Measurements from ENCODE around the gene PSMB7.

The PSMB7 gene

GRCh38 chr9:124381170-124381945 lies 33.9 kb downstream of the PSMB7 start:
- peaks cover 15% of the 10 kb centered on the region; the same call in 1 of the 2 replicates for H3K4me1 ChIP-seq
- no peak for TF ChIP-seq CTCF (IDR thresholded peaks at IDR 0.05; ENCODE audit: low read depth, low read length)
- no peaks in the 10 kb centered on the region for H3K27me3 ChIP-seq
- no peak for DNase-seq
- H3K4me3 ChIP-seq (ENCODE audit: low read depth, low read length): no peak overlapping the region
- H3K36me3 ChIP-seq: peaks cover 17% of the 10 kb centered on the region
- H3K9me3 ChIP-seq: no peaks in the 10 kb centered on the region

GRCh38 chr9:124377551-124378406 lies 37.5 kb downstream of the PSMB7 start:
- Histone ChIP-seq H3K4me1 (peaks cover 13% of the 10 kb centered on the region; the same call in 1 of the 2 replicates), H3K4me3 (ENCODE audit: low read depth, low read length) (no peak overlapping the region), H3K9me3 (no peaks in the 10 kb centered on the region), H3K27me3 (no peaks in the 10 kb centered on the region), H3K36me3 (peaks cover 14% of the 10 kb centered on the region)
- DNase-seq: no peak
- no peak for TF ChIP-seq CTCF (IDR thresholded peaks at IDR 0.05; ENCODE audit: low read depth, low read length)

DNA sequence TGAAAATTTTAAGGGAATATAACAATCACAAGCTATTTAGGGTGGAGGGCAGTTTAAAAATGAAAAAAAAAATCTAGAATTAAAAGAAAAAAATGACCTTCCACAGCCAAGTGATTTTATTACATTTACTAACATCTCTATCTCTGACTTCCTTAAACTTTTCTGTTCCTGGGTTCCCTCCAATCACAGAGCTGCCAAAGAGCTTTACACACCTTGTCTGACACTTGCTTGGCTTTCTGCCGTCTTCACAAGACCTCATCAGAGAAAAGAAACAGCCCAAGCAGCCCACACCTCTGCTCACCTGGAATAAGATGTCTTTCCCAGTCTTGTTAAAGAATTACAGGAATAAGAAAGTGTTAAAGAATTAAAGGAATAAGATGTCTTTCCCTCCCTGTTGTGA lies 38.9 kb downstream of the PSMB7 start:
- peaks cover 14% of the 10 kb centered on the region for H3K36me3 ChIP-seq

DNA sequence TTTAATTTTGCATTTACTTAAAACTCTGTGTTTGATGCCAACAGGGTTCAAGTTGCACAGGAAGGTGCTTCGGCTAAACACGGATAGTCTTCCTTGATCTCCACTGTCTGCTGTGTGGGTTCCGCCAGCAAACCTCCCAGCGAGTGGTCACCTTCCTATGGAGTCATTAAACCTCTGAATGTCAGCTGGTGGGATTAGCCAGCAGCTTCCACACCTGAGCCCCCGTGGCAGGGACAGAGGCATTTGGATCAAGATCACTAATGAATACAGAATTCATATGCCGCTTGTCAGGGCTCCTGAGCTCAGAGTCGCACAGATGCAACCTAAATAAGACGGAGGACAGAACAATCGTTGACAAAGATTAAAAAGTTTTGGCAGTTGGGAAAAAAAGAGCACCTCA lies 39.5 kb downstream of the PSMB7 start:
- no peak for DNase-seq
- no peaks in the 10 kb centered on the region for H3K27me3 ChIP-seq
- no peak for TF ChIP-seq CTCF (IDR thresholded peaks at IDR 0.05; ENCODE audit: low read depth, low read length)

More for the DNA sequence above, 38.9 kb downstream of the PSMB7 start:
- DNase-seq: no peak
- Histone ChIP-seq H3K9me3 (no peaks in the 10 kb centered on the region), H3K27me3 (no peaks in the 10 kb centered on the region), H3K4me1 (peaks cover 13% of the 10 kb centered on the region; the same call in 1 of the 2 replicates), H3K4me3 (ENCODE audit: low read depth, low read length) (no peak overlapping the region)
- no peak for TF ChIP-seq CTCF (IDR thresholded peaks at IDR 0.05; ENCODE audit: low read depth, low read length)

DNA sequence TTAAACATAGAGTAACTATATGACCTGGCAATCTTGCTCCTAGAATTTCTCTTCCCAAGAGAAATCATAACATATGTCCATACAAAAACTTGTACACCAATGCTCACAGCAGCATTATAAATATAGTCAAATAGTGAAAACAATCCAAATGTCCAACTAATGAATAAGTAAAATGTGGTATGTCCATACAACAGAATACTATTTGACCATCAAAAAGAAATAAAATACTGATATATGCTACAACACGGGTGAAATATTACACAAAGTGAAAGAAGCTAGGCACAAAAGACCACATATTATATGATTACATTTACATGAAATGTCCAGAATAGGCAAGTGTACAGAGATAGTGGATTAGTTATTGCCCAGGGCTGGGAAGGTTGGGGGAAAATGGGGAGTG lies 41.4 kb downstream of the PSMB7 start:
- H3K9me3 ChIP-seq: no peaks in the 10 kb centered on the region
- peaks cover 10% of the 10 kb centered on the region for H3K36me3 ChIP-seq
- no peaks in the 10 kb centered on the region for H3K27me3 ChIP-seq
- H3K4me3 ChIP-seq (ENCODE audit: low read depth, low read length): no peak overlapping the region
- no peak for TF ChIP-seq CTCF (IDR thresholded peaks at IDR 0.05; ENCODE audit: low read depth, low read length)
- peaks cover 18% of the 10 kb centered on the region; the same call in 1 of the 2 replicates for H3K4me1 ChIP-seq
- DNase-seq: no peak

More for the DNA sequence above, 39.5 kb downstream of the PSMB7 start:
- H3K4me1 ChIP-seq: peaks cover 13% of the 10 kb centered on the region; the same call in 1 of the 2 replicates
- no peak overlapping the region for H3K4me3 ChIP-seq (ENCODE audit: low read depth, low read length)
- H3K36me3 ChIP-seq: peaks cover 14% of the 10 kb centered on the region
- H3K9me3 ChIP-seq: no peaks in the 10 kb centered on the region

All from BE2C (cell line).